ENCODE results near the gene DENND4B.

Gene DENND4B

DNA sequence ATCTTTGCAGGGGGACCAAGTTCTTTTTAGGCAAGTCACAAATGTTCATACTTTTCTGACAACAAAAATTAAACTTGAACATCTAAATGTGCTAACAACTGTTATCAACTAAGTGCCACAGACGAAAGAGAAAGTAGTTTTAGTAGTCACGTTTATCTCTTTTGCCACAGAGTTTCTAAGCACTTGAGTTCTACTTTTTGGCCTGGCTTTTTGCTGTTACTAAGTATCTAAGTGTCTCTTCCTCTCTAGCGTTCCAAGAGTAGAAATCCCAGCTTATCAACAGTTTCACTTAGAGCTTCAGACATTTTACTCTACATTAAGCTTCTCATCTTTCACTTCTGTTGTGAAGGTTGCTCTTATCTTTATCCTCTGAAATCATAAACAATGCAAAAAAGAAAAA is 58.0 kb downstream of the DENND4B start:
- in situ Hi-C loops (cut with HindIII; ENCODE audit: low sequenced_read_pairs) = no loop called here

DNA sequence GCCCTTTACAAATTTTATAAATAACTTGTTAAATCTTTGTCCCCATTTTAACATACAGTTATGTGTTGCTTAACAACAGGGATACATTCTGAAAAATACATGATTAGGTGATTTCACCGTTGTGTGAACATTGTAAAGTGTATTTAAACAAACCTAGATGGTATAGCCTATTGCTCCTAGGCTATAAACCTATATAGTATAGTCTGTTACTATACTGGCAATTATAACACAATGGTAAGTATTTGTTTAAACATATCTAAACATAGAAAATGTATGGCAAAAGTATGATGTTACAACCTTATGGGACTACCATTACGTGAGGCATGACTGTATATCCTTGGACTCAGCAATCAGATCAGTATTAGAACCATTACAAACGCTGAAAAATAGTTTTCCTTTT is 60.4 kb downstream of the DENND4B start:
- in situ Hi-C loops (cut with HindIII; ENCODE audit: low sequenced_read_pairs) = no loop called here

DNA sequence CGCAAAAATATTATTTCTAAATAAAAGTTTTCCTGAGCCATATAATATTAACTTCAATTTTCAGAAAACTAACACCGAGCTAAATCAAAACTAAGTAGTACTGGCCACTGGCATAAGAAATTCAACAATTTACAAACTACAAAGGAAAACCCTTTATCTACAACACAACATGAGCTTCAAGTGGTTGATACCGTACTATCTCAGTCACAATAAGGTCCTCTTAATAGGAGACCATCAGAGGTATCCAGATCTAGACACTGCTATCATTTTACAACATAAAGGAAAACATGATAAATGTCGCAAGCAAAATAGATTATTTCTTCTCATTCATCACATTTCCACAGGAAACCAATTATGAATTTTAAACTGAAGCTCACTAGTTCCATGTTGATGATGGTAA is 63.3 kb downstream of the DENND4B start:
- in situ Hi-C loops (cut with HindIII; ENCODE audit: low sequenced_read_pairs) = no loop called here

DNA sequence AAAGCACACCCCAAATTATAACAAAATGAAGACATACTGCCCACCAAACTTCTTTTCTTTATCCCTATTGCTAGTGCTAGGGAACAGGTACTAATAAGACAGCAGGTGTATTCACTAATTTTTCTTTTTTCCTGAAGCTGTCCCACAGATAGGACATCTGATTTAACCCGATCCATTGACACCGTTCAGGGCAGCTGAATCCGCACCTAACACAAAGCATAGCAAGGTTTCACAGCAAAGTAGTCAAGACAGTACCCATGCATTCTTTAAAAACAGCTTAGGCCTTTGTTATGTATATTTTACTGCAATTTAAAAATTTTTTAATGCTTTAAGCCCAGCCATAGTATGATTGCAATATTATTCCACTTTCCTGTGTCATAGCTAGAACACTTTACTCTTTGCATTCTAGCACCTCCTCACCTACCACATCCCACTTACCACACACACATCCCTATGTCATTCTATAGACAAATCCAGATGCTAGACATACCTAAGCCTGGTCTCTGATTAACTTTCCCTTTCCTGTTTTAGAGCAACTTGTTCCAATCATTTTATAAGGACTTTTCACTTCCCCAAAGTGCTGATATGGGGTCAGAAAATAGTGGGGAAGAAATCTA is 64.1 kb downstream of the DENND4B start:
- in situ Hi-C loops (cut with HindIII; ENCODE audit: low sequenced_read_pairs) = no loop called here

DNA sequence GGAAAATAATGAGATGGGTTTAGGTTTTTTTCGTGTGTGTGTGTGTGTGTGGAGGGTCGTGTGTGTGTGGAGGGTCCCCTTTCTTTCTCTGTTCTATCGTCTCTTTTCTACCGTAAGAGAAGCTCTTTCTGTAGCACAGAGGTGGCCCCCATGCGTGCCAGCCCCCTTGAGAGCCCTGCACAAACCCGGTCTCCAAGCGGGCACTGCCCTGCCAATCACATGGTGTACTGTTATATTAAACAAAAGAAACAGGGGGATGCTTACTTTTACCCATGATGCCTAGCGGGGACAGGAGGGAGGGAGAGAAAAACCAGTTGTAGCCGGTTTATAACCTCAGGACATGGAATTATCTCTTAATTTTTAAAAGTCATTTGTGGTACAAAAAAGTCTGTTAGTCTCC is 64.8 kb downstream of the DENND4B start:
- in situ Hi-C loops (cut with HindIII; ENCODE audit: low sequenced_read_pairs) = no loop called here

DNA sequence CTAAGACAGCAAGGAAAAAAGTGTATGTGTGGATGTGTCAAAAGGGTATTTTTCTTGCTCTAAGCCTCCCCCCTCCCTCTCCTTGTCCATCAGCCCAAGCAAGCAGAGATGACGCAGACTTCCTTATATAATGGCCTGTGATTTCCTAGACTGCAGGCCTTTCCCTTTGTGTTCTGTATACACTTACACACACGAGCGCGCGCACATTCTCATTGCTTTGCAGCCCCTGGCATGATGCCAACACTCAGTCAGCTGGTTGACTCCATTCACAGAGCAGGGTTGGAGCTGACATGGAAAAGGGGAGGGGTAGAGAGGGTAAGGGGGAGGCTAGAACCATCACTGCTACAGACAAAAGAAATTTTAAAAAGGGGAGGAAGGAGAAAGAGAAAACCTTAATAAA is 65.6 kb downstream of the DENND4B start:
- in situ Hi-C loops (cut with HindIII; ENCODE audit: low sequenced_read_pairs) = no loop called here

DNA sequence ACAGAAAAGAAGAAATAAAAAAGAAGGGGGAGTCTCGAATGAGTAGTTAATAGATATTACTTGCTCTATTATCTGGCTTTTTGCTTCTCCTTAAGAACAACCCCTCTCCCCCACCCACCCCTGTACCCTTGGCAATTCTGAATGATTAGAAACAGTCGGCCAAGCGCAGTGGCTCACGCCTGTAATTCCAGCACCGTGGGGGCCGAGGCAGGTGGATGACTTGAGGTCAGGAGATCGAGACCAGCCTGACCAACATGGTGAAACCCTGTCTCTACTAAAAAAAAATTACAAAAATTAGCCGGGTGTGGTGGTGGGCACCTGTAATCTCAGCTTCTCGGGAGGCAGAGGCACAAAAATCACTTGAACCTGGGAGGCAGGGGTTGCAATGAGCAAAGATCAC is 66.5 kb downstream of the DENND4B start:
- in situ Hi-C loops (cut with HindIII; ENCODE audit: low sequenced_read_pairs) = no loop called here

All from DLD1 (cell line).